ENCODE results near the gene ROR1. TPM values are rescaled to one million over a fixed set of nuclear protein-coding genes. Genes with fewer than 3 reads are reported as not detected.

ROR1 gene
- polyA plus RNA-seq, 1 of the 3 experiments (the other 2 are of a cell fraction), result 4.0 TPM

DNA sequence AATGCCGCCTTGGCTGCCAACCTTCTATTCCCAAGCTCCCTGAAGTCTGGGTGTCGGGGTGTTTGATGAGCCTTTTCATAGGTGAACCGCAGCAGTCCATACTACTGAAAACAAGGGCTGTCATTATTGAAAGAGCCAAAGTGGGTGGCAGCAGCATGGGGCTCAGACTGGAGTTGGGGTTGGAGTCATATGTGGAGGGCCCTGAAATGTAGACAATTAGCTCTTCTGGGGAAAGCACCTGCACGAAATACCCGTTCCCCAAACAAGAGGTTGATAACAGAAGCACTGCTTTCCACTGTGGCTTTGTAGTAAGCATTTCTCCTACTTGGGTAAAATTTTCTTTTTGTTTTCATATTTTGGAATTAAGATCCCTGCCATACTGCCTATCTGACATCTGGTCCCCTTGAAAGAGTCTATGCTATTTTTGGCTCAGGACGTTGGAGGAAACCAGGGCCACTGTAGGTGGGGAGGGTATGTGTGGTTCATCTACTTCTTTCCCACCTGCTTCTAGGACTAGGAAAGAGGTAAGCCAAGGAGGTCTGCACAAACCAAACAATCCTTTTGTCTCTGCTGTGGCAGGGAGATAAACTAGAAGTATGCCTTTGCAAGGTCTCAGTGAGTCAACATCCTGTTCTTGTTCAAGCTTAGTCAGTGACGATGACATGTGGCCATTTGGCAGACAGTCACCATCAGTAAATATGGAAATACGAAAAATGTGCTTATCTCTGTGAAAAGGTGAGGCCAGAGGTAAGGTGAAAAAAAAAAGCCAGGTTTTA lies 232.6 kb downstream of the ROR1 start:
- DNase-seq, result no peak

More for the DNA sequence above, 232.6 kb downstream of the ROR1 start:
- Histone ChIP-seq H3K27ac (ENCODE audit: low read depth in 2 of 2, low read length in 1 of 2) (peak overlapping the region; percentile 28 to 40), H3K4me1 (ENCODE audit: control insufficient read depth in 1 of 2, insufficient read depth in 2 of 2, low read depth in 1 of 2, low read length in 1 of 2) (peaks cover 7 to 15% of the 10 kb centered on the region in 2 experiments; a peak in 2 of 4 replicates), H3K27me3 (ENCODE audit: insufficient read depth) (no peaks in the 10 kb centered on the region), H3F3A (replicated peaks; ENCODE audit: insufficient read depth) (no peaks in the 10 kb centered on the region), H3K9me3 (no peaks in the 10 kb centered on the region), H3K4me2 (peak overlapping the region; percentile 39; the same call in 1 of the 2 replicates), H4K20me1 (ENCODE audit: insufficient read depth) (no peaks in the 10 kb centered on the region), H3K4me3 (ENCODE audit: low read depth in 2 of 2, low read length in 1 of 2) (no peak overlapping the region), H3K9me2 (no peaks in the 10 kb centered on the region), H2AFZ (ENCODE audit: low read depth) (no peak overlapping the region), H3K36me3 (replicated peaks in 1 of 2; ENCODE audit: control insufficient read depth in 1 of 2, insufficient read depth in 2 of 2, low read length in 1 of 2) (peaks cover 0 to 3% of the 10 kb centered on the region in 2 experiments), H3K79me2 (ENCODE audit: insufficient read depth) (no peaks in the 10 kb centered on the region), H3K9ac (no peak overlapping the region; the same call in 1 of the 2 replicates)
- POLR2A ChIA-PET, result no interaction called here
- CTCF ChIA-PET, result interaction anchor here (1.4 kb wide), 1 partner anchor 315 kb away, joined by 4 read pairs; no protein-coding TSS in a partner anchor
- WGBS (ENCODE audit: low lambda C conversion rate), result 64% methylated on average over 8 of the region's 8 CpGs
- TF ChIP-seq MEF2A (IDR thresholded peaks at IDR 0.05; ENCODE audit: borderline replicate concordance, low read depth) (no peak), USF1 (IDR thresholded peaks at IDR 0.05; ENCODE audit: borderline replicate concordance, low read depth) (no peak), NRF1 (IDR thresholded peaks at IDR 0.05; ENCODE audit: low read depth, low read length) (no peak), MXI1 (IDR thresholded peaks at IDR 0.05; ENCODE audit: low read depth, low read length) (no peak), GABPA (IDR thresholded peaks at IDR 0.05; ENCODE audit: low read depth) (no peak), RAD21 (IDR thresholded peaks at IDR 0.05; ENCODE audit: low read length) (no peak), ZBTB33 (IDR thresholded peaks at IDR 0.05; ENCODE audit: borderline replicate concordance, low read depth) (no peak), MAX (IDR thresholded peaks at IDR 0.05; ENCODE audit: low read depth) (no peak), REST (IDR thresholded peaks at IDR 0.05; ENCODE audit: low read depth, low read length) (no peak), TAF1 (IDR thresholded peaks at IDR 0.05; ENCODE audit: borderline replicate concordance, low read depth, low read length) (no peak), GATA2 (CRISPR knock-in tag; IDR thresholded peaks at IDR 0.05) (no peak), YY1 (IDR thresholded peaks at IDR 0.05; ENCODE audit: low read depth) (no peak), PBX3 (IDR thresholded peaks at IDR 0.05) (peak; percentile 66), POLR2AphosphoS5 (IDR thresholded peaks at IDR 0.05; ENCODE audit: low read depth, low read length) (no peak), JUND (IDR thresholded peaks at IDR 0.05) (peak; percentile 53), RFX5 (IDR thresholded peaks at IDR 0.05; ENCODE audit: low read length) (no peak), FOXJ3 (CRISPR knock-in tag; IDR thresholded peaks at IDR 0.05) (no peak), EP300 (IDR thresholded peaks at IDR 0.05; ENCODE audit: borderline replicate concordance in 1 of 2, low read depth in 1 of 2, low read length in 1 of 2) (peak in 1 of 2 experiments; percentile 39; a peak in 1 of 4 replicates), RCOR1 (IDR thresholded peaks at IDR 0.05; ENCODE audit: low read length) (no peak), SIN3A (IDR thresholded peaks at IDR 0.05; ENCODE audit: borderline replicate concordance, low read depth, low read length) (no peak), SMC3 (IDR thresholded peaks at IDR 0.05; ENCODE audit: low read depth, low read length) (no peak), FOXM1 (IDR thresholded peaks at IDR 0.05; ENCODE audit: low read depth) (no peak), NFIC (IDR thresholded peaks at IDR 0.05; ENCODE audit: borderline replicate concordance) (peak; percentile 64; the same call in 1 of the 2 replicates), FOSL2 (IDR thresholded peaks at IDR 0.05; ENCODE audit: borderline replicate concordance, low read depth) (peak; percentile 75; the same call in 1 of the 2 replicates), RXRA (IDR thresholded peaks at IDR 0.05; ENCODE audit: borderline replicate concordance, low read depth) (no peak), TCF12 (IDR thresholded peaks at IDR 0.05) (peak; percentile 69)
